Right atrium auricular region (tissue), 2 donors: Measurements from ENCODE around the gene GRIK4. TPM values are rescaled to one million over a fixed set of nuclear protein-coding genes. Genes with fewer than 3 reads are reported as not detected.

ENCODE experiments used
- DNase-seq: peaks from one replicate; pipeline ENCODE4 v3.0.0-alpha.2; 2019; ENCODE audit warnings: low spot score
- H3K27ac ChIP-seq, 2 donors: fragments of 200-600 bp; sonication (generic); 1 replicate in 1 of 2; 2 replicates in 1 of 2; pipeline ENCODE4 v1.5.1; 2016 to 2019
- H3K27me3 ChIP-seq, 2 donors: fragments of 200-600 bp; sonication (generic); one replicate each; pipeline versions ENCODE4 v1.5.1 to v1.6.0; 2017 to 2019
- H3K36me3 ChIP-seq: fragments of 200-600 bp; sonication (generic); one replicate; pipeline ENCODE4 v1.5.1; 2016
- H3K4me1 ChIP-seq, 2 donors: fragments of 200-600 bp; sonication (generic); one replicate each; pipeline versions ENCODE4 v1.5.1 to v1.6.0; 2017 to 2019
- H3K4me3 ChIP-seq, 2 donors: fragments of 200-600 bp; sonication (generic); 1 replicate in 1 of 2; 2 replicates in 1 of 2; pipeline ENCODE4 v1.5.1; 2017 to 2019; ENCODE audit warnings: mild to moderate bottlenecking in 1 of 2, moderate library complexity in 1 of 2
- H3K9me3 ChIP-seq, 2 donors: fragments of 200-600 bp; sonication (generic); one replicate each; pipeline ENCODE4 v1.5.1; 2019
- CTCF ChIP-seq, 2 donors: fragments of 200-600 bp; sonication (generic); IDR thresholded peaks; one replicate each; pipeline ENCODE4 v1.5.1; 2019; ENCODE audit warnings: antibody characterized with exemption in 2 of 2
- total RNA-seq, 2 donors: library from RNA; depleted of rRNA; stranded (reverse); fragments of >200 nt; gene quantifications; one replicate each; pipeline ENCODE4 v1.1.0, GENCODE V29; 2016

GRIK4 gene
- total RNA-seq, 2 donors from 2014 or later = 0.04 to 0.30 TPM

GRCh38 chr11:120516461-120517389 lies 5.2 kb downstream of the GRIK4 start:
- Histone ChIP-seq H3K27ac (peak overlapping the region; percentile 64 to 66), H3K4me1 (peaks cover 0 to 17% of the 10 kb centered on the region in 2 donors), H3K9me3 (no peaks in the 10 kb centered on the region), H3K27me3 (no peaks in the 10 kb centered on the region), H3K4me3 (no peak overlapping the region), H3K36me3 (no peaks in the 10 kb centered on the region)
- TF ChIP-seq CTCF (IDR thresholded peaks at IDR 0.05) = no peak
- DNase-seq = no peak

GRCh38 chr11:120517390-120517761 lies 5.8 kb downstream of the GRIK4 start:
- Histone ChIP-seq H3K27me3 (no peaks in the 10 kb centered on the region), H3K36me3 (no peaks in the 10 kb centered on the region), H3K27ac (peak overlapping the region; percentile 64 to 66), H3K4me1 (peaks cover 0 to 11% of the 10 kb centered on the region in 2 donors), H3K9me3 (no peaks in the 10 kb centered on the region), H3K4me3 (no peak overlapping the region)
- DNase-seq = no peak
- TF ChIP-seq CTCF (IDR thresholded peaks at IDR 0.05) = no peak

GRCh38 chr11:120517801-120518291 lies 6.3 kb downstream of the GRIK4 start:
- Histone ChIP-seq H3K4me3 (no peak overlapping the region), H3K4me1 (peaks cover 0 to 11% of the 10 kb centered on the region in 2 donors), H3K36me3 (no peaks in the 10 kb centered on the region), H3K27ac (peak overlapping the region in 1 of 2 donors; percentile 66), H3K9me3 (no peaks in the 10 kb centered on the region), H3K27me3 (no peaks in the 10 kb centered on the region)
- DNase-seq = no peak
- TF ChIP-seq CTCF (IDR thresholded peaks at IDR 0.05) = no peak

GRCh38 chr11:120518356-120518755 lies 6.8 kb downstream of the GRIK4 start:
- Histone ChIP-seq H3K36me3 (no peaks in the 10 kb centered on the region), H3K27ac (no peak overlapping the region), H3K4me1 (peaks cover 0 to 11% of the 10 kb centered on the region in 2 donors), H3K27me3 (no peaks in the 10 kb centered on the region), H3K9me3 (no peaks in the 10 kb centered on the region), H3K4me3 (no peak overlapping the region)
- no peak for TF ChIP-seq CTCF (IDR thresholded peaks at IDR 0.05)
- no peak for DNase-seq

GRCh38 chr11:120519474-120519873 lies 7.9 kb downstream of the GRIK4 start:
- Histone ChIP-seq H3K36me3 (no peaks in the 10 kb centered on the region), H3K4me1 (peaks cover 0 to 11% of the 10 kb centered on the region in 2 donors), H3K27ac (no peak overlapping the region), H3K27me3 (no peaks in the 10 kb centered on the region), H3K9me3 (no peaks in the 10 kb centered on the region), H3K4me3 (no peak overlapping the region)
- DNase-seq = no peak
- TF ChIP-seq CTCF (IDR thresholded peaks at IDR 0.05) = no peak
